ENCODE measurements around the gene CD300LB. TPM values are rescaled to one million over a fixed set of nuclear protein-coding genes. Genes with fewer than 3 reads are reported as not detected.

CD300LB gene
- total RNA-seq, 4 donors from 2014 or later, result 0.48 to 0.59 TPM; not detected in 2

DNA sequence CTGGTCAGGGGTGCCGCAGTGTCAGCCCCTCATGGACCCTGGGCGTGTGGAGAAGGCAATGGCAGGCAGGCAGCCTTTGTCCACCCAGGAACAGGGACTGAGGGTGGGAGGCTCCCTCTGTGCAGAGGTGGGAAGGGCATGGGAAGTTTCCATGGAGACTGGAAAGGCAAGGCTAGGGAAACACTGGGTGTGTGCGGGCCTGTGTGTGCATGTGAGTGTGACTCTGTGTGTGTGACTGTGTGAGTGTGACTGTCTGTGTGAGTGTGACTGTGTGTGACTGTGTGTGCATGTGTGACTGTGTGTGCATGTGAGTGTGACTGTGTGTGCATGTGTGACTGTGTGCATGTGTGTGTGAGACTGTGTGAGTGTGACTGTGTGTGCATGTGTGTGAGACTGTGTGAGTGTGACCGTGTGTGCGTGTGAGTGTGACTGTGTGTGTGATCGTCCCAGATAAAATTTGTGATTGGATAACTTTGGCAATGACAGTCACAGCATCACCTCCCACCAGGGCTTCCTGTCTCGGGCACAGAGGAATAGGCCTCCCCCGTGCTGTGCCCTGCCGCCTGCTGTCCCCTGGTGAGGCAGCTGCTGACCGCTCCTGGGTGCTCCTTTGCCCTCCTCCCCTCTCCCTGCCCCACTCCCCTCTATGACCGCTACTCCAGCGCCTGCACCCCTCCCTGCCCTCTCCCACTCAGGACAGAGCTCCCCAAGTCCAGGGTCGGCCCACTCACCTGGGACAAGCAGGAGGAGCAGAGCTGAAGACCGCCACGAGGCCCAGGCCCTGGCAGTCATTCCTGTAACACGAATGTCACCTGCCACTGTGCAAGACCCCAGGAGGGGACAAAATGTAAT lies 13.9 kb upstream of the CD300LB start:
- intact Hi-C loops (cut with DNase I; ENCODE audit: low total_unique reads), result no loop called here
- Histone ChIP-seq H3K27me3 (no peaks in the 10 kb centered on the region), H3K27ac (no peak overlapping the region), H3K4me3 (no peak overlapping the region), H3K9me3 (no peaks in the 10 kb centered on the region), H3K4me1 (no peaks in the 10 kb centered on the region), H3K36me3 (no peaks in the 10 kb centered on the region)
- TF ChIP-seq, protein P1, sequence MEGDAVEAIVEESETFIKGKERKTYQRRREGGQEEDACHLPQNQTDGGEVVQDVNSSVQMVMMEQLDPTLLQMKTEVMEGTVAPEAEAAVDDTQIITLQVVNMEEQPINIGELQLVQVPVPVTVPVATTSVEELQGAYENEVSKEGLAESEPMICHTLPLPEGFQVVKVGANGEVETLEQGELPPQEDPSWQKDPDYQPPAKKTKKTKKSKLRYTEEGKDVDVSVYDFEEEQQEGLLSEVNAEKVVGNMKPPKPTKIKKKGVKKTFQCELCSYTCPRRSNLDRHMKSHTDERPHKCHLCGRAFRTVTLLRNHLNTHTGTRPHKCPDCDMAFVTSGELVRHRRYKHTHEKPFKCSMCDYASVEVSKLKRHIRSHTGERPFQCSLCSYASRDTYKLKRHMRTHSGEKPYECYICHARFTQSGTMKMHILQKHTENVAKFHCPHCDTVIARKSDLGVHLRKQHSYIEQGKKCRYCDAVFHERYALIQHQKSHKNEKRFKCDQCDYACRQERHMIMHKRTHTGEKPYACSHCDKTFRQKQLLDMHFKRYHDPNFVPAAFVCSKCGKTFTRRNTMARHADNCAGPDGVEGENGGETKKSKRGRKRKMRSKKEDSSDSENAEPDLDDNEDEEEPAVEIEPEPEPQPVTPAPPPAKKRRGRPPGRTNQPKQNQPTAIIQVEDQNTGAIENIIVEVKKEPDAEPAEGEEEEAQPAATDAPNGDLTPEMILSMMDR (IDR thresholded peaks at IDR 0.05), result no peak
- no peak for TF ChIP-seq POLR2A (IDR thresholded peaks at IDR 0.05)
- DNase-seq, result no peak

DNA sequence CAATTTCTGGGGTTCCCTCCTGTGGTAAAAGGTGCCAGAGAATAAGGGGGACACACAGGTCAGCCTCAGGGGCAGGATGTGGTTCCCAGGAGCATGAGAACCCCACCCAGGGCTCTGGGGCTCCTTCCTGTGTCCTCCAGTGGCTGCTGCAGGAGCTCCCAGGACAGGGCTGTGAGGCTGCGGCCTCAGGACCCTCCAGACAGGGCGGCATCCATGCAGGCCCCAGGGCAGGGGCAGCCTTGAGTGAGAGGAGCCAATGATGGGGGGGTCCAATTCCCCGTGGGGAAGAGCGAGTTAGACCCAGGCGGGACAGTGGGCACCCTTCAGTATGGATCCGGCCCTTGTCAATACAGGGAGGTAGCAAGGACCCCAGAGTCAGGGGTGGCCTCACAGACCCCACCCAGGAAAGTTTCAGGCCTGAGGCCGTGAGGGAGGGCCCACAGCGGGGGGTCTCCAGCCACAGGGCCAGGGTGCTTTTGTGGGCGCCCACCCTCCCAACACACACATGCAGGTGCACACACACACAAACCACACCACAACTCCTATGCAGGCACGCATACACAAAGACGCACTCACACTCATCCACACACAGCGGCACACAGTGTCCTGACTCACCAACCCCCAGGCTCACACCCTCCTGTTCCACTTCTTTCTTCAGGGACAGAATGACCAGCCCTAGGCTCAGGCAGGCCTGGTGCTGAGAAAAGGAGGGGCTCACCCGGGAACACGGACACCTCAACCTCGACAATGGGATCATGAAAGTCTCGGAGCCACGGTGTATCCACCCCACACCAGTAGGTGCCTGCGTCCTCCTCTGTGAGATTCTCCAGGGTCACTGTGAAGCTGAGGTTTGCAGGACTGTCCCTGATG lies 12.9 kb upstream of the CD300LB start:
- no peak overlapping the region for H3K27ac ChIP-seq
- TF ChIP-seq, protein P1 (IDR thresholded peaks at IDR 0.05), result no peak
- TF ChIP-seq POLR2A (IDR thresholded peaks at IDR 0.05), result no peak
- no peaks in the 10 kb centered on the region for H3K36me3 ChIP-seq
- no peaks in the 10 kb centered on the region for H3K4me1 ChIP-seq
- no peaks in the 10 kb centered on the region for H3K9me3 ChIP-seq
- H3K4me3 ChIP-seq, result no peak overlapping the region
- no peak for DNase-seq
- no peaks in the 10 kb centered on the region for H3K27me3 ChIP-seq
- intact Hi-C loops (cut with DNase I; ENCODE audit: low total_unique reads), result no loop called here

DNA sequence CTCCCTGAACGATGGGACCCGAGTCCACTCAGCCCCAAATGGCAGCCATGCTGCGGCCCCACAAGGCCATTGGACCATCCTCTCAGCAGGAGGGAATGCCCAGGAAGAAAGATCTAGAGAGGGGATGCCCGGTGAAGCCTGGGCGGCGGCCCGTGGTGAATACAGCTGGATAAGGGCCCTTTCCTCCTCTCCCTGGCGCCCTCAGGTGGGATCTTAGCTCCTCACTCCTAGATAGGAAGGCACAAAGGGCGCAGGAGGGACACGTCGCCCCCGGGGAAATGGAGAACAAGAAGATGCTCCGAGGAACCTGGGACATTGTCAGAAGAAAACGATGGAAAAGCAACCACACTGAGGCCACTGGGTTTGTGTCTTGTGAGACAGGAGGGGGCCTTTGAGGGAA lies 12.1 kb upstream of the CD300LB start:
- no peak for TF ChIP-seq POLR2A (IDR thresholded peaks at IDR 0.05)
- TF ChIP-seq, protein P1 (IDR thresholded peaks at IDR 0.05), result no peak
- no peak overlapping the region for H3K27ac ChIP-seq
- H3K9me3 ChIP-seq, result no peaks in the 10 kb centered on the region
- no peak for DNase-seq
- no peak overlapping the region for H3K4me3 ChIP-seq
- H3K27me3 ChIP-seq, result no peaks in the 10 kb centered on the region
- no peaks in the 10 kb centered on the region for H3K4me1 ChIP-seq
- intact Hi-C loops (cut with DNase I; ENCODE audit: low total_unique reads), result no loop called here
- no peaks in the 10 kb centered on the region for H3K36me3 ChIP-seq

DNA sequence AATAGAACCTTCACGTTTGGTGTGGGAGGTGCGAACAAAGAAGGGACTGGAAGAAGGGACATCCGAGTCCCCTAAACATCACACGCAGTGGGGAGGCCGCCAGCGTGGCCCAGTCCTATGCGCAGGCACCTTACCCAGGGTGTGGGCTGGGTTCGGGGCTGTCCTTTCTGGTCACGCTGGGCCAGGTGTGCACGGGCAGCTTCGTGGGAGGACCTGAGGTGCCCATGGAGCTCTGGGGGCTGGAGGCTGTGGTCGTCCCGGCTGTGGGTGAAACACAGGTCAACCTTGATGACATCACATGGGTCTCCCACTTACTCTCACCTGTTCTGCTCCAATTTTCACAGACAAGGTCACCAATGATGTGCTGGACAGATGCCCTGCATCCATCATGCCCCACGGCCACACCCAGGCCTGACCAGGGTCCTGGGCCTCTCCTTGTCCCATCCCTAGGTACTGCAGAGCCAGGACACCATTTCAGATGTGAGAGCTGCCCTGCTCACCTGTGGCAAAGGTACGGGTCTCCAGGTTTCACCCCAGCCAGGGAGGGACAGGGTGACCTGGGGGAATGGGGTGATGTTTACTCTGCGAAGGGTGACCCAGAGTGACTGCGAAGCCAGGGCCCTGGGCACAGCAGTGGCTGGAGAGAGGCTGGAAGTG lies 11.6 kb upstream of the CD300LB start:
- Histone ChIP-seq H3K27ac (no peak overlapping the region), H3K27me3 (no peaks in the 10 kb centered on the region), H3K9me3 (no peaks in the 10 kb centered on the region), H3K4me3 (no peak overlapping the region), H3K4me1 (no peaks in the 10 kb centered on the region), H3K36me3 (no peaks in the 10 kb centered on the region)
- intact Hi-C loops (cut with DNase I; ENCODE audit: low total_unique reads), result no loop called here
- TF ChIP-seq, protein P1 (IDR thresholded peaks at IDR 0.05), result no peak
- TF ChIP-seq POLR2A (IDR thresholded peaks at IDR 0.05), result no peak
- no peak for DNase-seq
